HEK293 (cell line): ENCODE data around the gene PRKCZ.
A peak's percentile ranks its signal among the peaks of the same experiment; 100 is the strongest.

Experiments used
- CTCF ChIA-PET: fragments of 350-600 bp; formaldehyde crosslinking; extraction: SDS; loops from one replicate; lab custom pipeline; 2021; ENCODE audit warnings: antibody characterized with exemption; lab: Yijun Ruan, JAX
- POLR2A ChIA-PET: fragments of 300-600 bp; formaldehyde crosslinking; extraction: SDS; loops from one replicate; lab custom pipeline; 2020; ENCODE audit warnings: antibody characterized with exemption, inconsistent platforms; lab: Yijun Ruan, JAX
- H3K27ac ChIP-seq: fragments of 200-500 bp; sonication (Bioruptor generic); 2 replicates; pipeline ENCODE4 v1.5.1; 2014; ENCODE audit warnings: low read depth, low read length, control low read depth, inconsistent platforms; ENCODE audit errors: extremely low read depth
- H3K36me3 ChIP-seq, 2 experiments: fragments of 200-500 bp in 1 of 2; sonication (Bioruptor generic) in 1 of 2; 1 replicate in 1 of 2; 2 replicates in 1 of 2; pipeline ENCODE4 v1.5.1; 2014 to 2017; ENCODE audit warnings: inconsistent platforms in 2 of 2, low read length in 2 of 2; ENCODE audit not compliant: control insufficient read depth in 2 of 2, insufficient read depth in 1 of 2
- H3K4me1 ChIP-seq: fragments of 200-500 bp; sonication (Bioruptor generic); 2 replicates; pipeline ENCODE4 v1.5.1; 2014; ENCODE audit warnings: mild to moderate bottlenecking, low read length, inconsistent platforms; ENCODE audit not compliant: control insufficient read depth, insufficient read depth
- H3K4me3 ChIP-seq: 2 replicates; pipeline ENCODE4 v1.5.1; 2011; ENCODE audit warnings: low read depth, mild to moderate bottlenecking, control low read depth, low read length, moderate library complexity
- H3K9me3 ChIP-seq: fragments of 200-500 bp; sonication (Bioruptor generic); 2 replicates; pipeline ENCODE4 v1.5.1; 2014; ENCODE audit warnings: low read depth, low read length, inconsistent platforms; ENCODE audit not compliant: control insufficient read depth, insufficient read depth
- KLF7 ChIP-seq: fragments of 450-650 bp; formaldehyde crosslinking; IDR thresholded peaks from 2 replicates; pipeline ENCODE4 v1.5.1; 2016; ENCODE audit warnings: missing biosample characterization, missing genetic modification characterization, borderline replicate concordance
- PRDM4 ChIP-seq: fragments of 450-650 bp; formaldehyde crosslinking; IDR thresholded peaks from 2 replicates; pipeline ENCODE4 v1.5.1; 2017; ENCODE audit warnings: missing biosample characterization, missing genetic modification characterization
- RBAK ChIP-seq: fragments of 450-650 bp; formaldehyde crosslinking; IDR thresholded peaks from 2 replicates; pipeline ENCODE4 v1.5.1; 2016; ENCODE audit warnings: missing biosample characterization, missing genetic modification characterization
- SALL2 ChIP-seq: fragments of 450-650 bp; formaldehyde crosslinking; IDR thresholded peaks from 2 replicates; pipeline ENCODE4 v1.5.0; 2017; ENCODE audit warnings: missing biosample characterization, mild to moderate bottlenecking, missing genetic modification characterization, borderline replicate concordance
- ZIC2 ChIP-seq: fragments of 450-650 bp; formaldehyde crosslinking; IDR thresholded peaks from 2 replicates; pipeline ENCODE4 v1.5.1; 2016; ENCODE audit warnings: missing biosample characterization, missing genetic modification characterization
- ZNF280D ChIP-seq: fragments of 450-650 bp; formaldehyde crosslinking; IDR thresholded peaks from 2 replicates; pipeline ENCODE4 v1.5.1; 2016; ENCODE audit warnings: missing biosample characterization, missing genetic modification characterization
- ZNF488 ChIP-seq: fragments of 450-650 bp; formaldehyde crosslinking; IDR thresholded peaks from 2 replicates; pipeline ENCODE4 v1.5.1; 2016; ENCODE audit warnings: missing biosample characterization, missing genetic modification characterization
- ZNF510 ChIP-seq: fragments of 450-650 bp; formaldehyde crosslinking; IDR thresholded peaks from 2 replicates; pipeline ENCODE4 v1.5.1; 2018; ENCODE audit warnings: mild to moderate bottlenecking, missing genetic modification characterization, missing biosample characterization; ENCODE audit not compliant: insufficient replicate concordance

The PRKCZ gene

GRCh38 chr1:2209400-2210083 is 159.3 kb downstream of the PRKCZ start:
- no peak overlapping the region for H3K4me3 ChIP-seq
- ChIA-PET POLR2A (interaction anchor here (0.6 to 1.5 kb wide), 3 partner anchors 18 to 25 kb away, joined by 3 to 5 read pairs (median 4); no protein-coding TSS in a partner anchor), CTCF (interaction anchor here (1.1 to 1.4 kb wide), 2 partner anchors 13 to 15 kb away, joined by 3 to 4 read pairs; partner anchors contain the start of gene FAAP20)
- H3K9me3 ChIP-seq = no peaks in the 10 kb centered on the region
- peaks cover 9% of the 10 kb centered on the region for H3K4me1 ChIP-seq
- TF ChIP-seq ZNF488 (tag by site-specific recombination) (no peak), ZIC2 (tag by site-specific recombination) (peak; percentile 56), RBAK (tag by site-specific recombination) (no peak), SALL2 (tag by site-specific recombination) (no peak), ZNF510 (tag by site-specific recombination) (no peak)
- no peaks in the 10 kb centered on the region for H3K36me3 ChIP-seq
- no peak overlapping the region for H3K27ac ChIP-seq

- POLR2A ChIA-PET = interaction anchor here (1.5 to 3.2 kb wide), 3 partner anchors 17 to 19 kb away, joined by 4 to 21 read pairs (median 5); partner anchors contain the start of gene SKI
- H3K4me1 ChIP-seq = peaks cover 9% of the 10 kb centered on the region
Observed at GRCh38 chr1:2210084-2210653, 160.0 kb downstream of the PRKCZ start.

More at GRCh38 chr1:2210084-2210653, 160.0 kb downstream of the PRKCZ start:
- Histone ChIP-seq H3K4me3 (no peak overlapping the region), H3K9me3 (no peaks in the 10 kb centered on the region), H3K27ac (no peak overlapping the region), H3K36me3 (no peaks in the 10 kb centered on the region)
- TF ChIP-seq KLF7 (no peak), PRDM4 (tag by site-specific recombination) (peak; percentile 81), ZNF280D (no peak), ZIC2 (tag by site-specific recombination) (0 out of 2 replicates have a peak, but pooled peaks have one; percentile 3)
- CTCF ChIA-PET = interaction anchor here (1.4 kb wide), 1 partner anchor 15 kb away, joined by 4 read pairs; the partner anchor contains the start of gene FAAP20
